NCI-H2107 treated with DMSO at 0.1 percent for 48 hours (cell line): ENCODE measurements around the gene BANP.
"Not testable (repeated sequence)": the region's sequence is repeated elsewhere in the genome, so short reads cannot be mapped to it uniquely, and the experiment has no call there.

ENCODE experiments used
- DNase-seq: peaks from one replicate; lab custom pipeline; 2025; ENCODE audit not compliant: unreplicated experiment; lab: John Stamatoyannopoulos, UW

The BANP gene

GRCh38 chr16:88118376-88118775, 167.1 kb downstream of the BANP start:
- no peak for DNase-seq

- DNase-seq = not testable (repeated sequence)
Observed at GRCh38 chr16:88118852-88119741, 167.9 kb downstream of the BANP start.

- not testable (repeated sequence) for DNase-seq
Observed at GRCh38 chr16:88119881-88120751, 168.9 kb downstream of the BANP start.

GRCh38 chr16:88120812-88121211, 169.6 kb downstream of the BANP start:
- no peak for DNase-seq

- not testable (repeated sequence) for DNase-seq
Observed at GRCh38 chr16:88121391-88121790, 170.2 kb downstream of the BANP start.

- DNase-seq = no peak
Observed at GRCh38 chr16:88121886-88122580, 170.8 kb downstream of the BANP start.
